Endothelial cell of hepatic sinusoid (primary cell): ENCODE measurements around the gene ASS1.

Experiments used
- in situ Hi-C: cut with HindIII; loops from 2 replicates; pipeline ENCODE4 v1.10.0; 2017; ENCODE audit warnings: low sequenced_read_pairs

ASS1 gene

DNA sequence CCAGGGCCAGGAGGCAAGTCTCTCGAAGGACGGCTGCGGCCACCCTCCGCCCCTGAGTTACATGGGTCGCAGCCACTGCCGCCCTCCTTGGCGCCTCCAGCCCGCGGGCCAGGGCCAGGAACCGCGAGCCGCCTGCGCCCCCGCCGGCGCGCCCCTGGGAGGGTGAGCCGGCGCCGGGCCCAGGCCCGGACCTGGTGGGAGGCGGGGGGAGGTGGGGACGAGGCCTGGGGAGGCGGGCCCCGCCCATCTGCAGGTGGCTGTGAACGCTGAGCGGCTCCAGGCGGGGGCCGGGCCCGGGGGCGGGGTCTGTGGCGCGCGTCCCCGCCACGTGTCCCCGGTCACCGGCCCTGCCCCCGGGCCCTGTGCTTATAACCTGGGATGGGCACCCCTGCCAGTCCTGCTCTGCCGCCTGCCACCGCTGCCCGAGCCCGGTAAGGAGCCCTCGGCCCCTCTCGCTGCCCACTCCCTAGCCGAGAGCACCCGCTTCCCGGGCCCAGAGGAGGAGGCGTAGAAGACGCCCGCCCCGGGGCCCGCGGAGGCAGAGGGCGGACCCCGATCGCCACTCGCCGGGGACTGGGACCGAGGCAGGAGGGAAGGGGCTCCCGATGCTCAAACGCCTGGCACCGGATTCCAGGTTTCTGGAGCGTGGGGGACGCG lies at the start of gene ASS1:
Gene ASS1, plus strand, starts transcription at position 397 of the 657 bp plus-strand sequence. CDS start 7,268 bp downstream, outside the sequence.
- in situ Hi-C loops, result no loop called here

GRCh38 chr9:130395810-130396435 lies 48.8 kb upstream of the ASS1 start:
- in situ Hi-C loops, result no loop called here

DNA sequence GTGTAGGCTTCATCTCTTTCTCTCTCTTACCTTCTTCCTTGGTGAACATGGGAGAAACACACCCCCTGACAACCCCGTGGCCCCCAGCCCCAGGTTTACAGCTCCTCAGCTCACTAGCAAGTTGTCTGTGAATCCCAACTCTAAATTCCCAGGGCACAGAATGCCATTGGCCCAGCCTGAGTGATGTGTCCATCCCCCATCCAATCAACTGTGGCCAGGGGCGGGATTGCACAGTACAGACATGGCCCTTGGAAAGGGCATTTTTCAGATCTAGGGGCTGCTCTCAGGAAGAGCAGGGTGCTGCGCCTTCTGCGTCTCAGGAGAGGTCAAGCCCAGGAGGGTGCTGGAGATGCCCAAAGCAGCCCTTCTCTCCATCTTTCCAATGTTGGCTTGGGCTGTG lies 48.2 kb upstream of the ASS1 start:
- in situ Hi-C loops, result no loop called here

DNA sequence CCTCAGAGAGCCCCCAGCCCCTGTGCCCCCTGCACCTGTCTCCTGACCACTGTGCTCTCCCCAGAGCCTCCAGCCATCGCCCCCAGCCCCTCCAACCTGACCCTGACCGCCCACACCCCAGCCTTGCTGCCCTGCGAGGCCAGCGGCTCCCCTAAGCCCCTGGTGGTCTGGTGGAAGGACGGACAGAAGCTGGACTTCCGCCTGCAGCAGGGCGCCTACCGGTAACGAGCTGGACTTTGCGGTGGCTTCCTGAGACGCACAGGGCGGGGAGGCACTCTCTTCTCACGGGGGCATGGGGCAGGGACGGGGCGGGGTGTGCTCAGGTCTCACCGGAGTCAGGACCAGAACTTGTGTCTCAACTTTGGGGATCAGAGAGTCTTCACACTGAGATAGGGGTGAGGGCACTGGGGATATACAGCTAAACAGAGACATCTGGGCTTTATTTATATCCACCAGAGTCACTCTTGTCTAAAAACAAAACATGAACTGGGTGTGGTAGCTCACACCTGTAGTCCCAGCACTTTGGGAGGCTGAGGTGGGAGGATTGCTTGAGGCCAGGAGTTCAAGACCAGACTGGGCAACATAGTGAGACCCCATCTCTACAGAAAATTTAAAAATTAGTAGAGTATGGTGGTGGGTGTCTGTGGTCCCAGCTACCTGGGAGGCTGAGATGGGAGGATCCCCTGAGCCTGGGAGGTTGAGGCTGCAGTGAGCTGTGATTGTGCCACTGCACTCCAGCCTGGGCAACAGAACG lies 46.1 kb upstream of the ASS1 start:
- in situ Hi-C loops, result no loop called here

GRCh38 chr9:130399768-130400167 lies 45.0 kb upstream of the ASS1 start:
- in situ Hi-C loops, result loop anchor here (10.0 kb wide), 1 partner anchor 155 kb away; no protein-coding TSS in a partner anchor

DNA sequence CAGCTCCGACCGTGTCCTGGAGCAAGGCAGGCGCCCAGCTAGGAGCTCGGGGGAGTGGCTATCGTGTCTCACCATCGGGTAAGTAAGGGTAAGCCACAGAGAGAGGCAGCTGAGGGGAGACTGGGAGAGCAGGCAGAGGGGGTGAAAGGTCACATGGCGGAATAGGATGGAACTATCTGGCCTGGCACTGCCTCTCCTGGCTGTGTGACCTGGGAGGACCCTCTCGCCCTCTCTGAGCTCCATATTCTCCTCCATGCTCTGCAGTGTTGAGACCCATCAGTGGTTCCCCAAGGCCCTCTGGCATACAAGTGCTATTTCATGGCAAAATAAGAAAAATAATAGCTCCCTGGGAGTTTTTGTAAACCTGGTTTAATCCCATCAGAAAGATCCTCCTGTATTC lies 43.9 kb upstream of the ASS1 start:
- in situ Hi-C loops, result loop anchor here (10.0 kb wide), 1 partner anchor 156 kb away; no protein-coding TSS in a partner anchor

- in situ Hi-C loops, result loop anchor here (10.0 kb wide), 1 partner anchor 157 kb away; no protein-coding TSS in a partner anchor
Observed at GRCh38 chr9:130401742-130402141, 43.0 kb upstream of the ASS1 start.

DNA sequence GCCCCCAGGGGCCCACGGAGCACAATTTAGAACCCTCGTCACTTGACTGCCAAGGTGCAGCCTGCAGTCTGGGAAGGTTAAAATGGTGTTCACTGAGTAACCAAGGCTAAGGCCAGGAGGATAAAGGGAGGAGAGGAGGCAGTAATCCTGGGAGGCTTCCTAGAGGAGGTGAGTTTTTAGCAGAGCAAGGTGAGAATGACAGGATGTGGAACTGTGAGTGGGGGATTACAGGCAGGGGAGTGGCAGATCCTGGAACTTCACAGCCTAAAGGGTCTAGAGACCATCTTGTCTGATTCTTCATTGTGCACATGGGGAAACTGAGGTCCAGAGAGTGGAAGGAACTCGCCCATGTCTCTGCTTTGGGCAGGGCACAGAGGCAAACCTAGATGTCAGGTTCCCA lies 42.5 kb upstream of the ASS1 start:
- in situ Hi-C loops, result loop anchor here (10.0 kb wide), 1 partner anchor 157 kb away; no protein-coding TSS in a partner anchor

DNA sequence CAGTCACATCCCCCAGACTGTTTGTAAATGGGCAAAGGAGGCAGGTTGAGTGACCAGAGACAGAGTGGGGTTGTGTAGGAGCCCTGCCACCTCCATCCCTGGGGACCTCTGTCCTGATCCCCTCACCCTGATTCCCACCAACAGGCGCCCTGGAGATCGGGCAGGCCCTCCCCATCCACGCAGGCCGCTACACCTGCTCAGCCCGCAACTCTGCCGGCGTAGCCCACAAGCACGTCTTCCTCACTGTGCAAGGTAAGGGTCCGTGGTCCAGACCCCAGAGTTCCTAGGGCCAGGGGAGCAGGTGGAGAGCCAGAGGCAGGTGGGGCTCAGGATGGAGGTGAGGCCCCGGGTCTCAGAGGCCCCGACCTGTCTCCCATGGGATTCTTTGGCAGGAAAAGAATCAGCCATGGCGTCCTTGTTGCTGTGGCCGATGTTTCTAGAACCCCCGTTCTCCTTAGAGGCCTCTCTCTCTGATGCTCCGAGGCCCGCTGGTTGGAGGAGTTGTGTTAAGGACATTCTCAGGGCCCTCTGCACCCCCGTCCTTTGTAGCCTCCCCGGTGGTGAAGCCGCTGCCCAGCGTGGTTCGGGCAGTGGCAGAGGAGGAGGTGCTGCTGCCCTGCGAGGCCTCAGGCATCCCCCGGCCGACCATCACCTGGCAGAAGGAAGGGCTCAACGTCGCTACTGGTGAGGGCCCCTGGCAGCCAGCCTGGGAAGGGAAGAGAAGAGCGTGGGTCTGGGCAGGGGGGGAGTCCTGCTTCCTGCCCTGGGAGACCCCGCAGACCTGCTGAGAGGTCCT lies 41.9 kb upstream of the ASS1 start:
- in situ Hi-C loops, result loop anchor here (10.0 kb wide), 1 partner anchor 158 kb away; no protein-coding TSS in a partner anchor

- in situ Hi-C loops, result loop anchor here (10.0 kb wide), 1 partner anchor 161 kb away; no protein-coding TSS in a partner anchor
Observed at GRCh38 chr9:130405657-130406257, 39.0 kb upstream of the ASS1 start.

GRCh38 chr9:130406278-130406895 lies 38.4 kb upstream of the ASS1 start:
- in situ Hi-C loops, result loop anchor here (10.0 kb wide), 1 partner anchor 162 kb away; no protein-coding TSS in a partner anchor

DNA sequence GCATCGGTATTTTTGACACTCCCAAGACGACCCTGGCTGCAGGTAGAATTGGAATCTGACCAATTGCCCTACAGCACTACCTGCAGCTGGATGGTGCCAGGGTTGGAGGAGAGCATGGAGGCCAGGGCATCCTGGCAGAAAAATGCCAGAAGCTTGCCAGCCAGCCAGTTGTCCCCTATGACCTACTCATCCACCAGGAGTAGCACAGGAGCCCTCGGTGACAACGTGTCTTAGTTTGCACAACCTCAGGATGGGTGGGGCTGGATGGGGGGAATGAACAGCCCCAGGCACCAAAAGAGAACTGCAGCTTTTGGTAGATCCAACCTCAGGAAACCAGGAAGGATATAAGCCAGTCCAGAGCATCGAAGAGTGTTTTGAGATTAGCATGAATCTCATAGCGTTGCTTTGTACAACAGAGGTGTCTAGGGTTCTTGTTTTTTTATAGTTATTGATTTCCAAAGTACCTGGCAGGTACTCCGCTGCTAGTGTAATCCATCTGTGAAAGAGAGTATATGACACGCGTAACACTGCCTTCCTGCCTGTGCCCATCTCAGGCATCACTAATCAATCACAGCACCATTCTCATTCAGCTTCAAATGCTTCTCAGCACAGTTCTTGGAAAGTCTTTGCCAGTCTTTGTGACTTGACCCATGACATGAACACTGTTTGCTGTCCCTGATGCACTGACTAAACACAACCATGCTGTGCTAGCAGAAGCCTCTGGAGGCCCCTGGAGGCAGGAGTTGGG lies 36.7 kb upstream of the ASS1 start:
- in situ Hi-C loops, result loop anchor here (10.0 kb wide), 1 partner anchor 163 kb away; no protein-coding TSS in a partner anchor

DNA sequence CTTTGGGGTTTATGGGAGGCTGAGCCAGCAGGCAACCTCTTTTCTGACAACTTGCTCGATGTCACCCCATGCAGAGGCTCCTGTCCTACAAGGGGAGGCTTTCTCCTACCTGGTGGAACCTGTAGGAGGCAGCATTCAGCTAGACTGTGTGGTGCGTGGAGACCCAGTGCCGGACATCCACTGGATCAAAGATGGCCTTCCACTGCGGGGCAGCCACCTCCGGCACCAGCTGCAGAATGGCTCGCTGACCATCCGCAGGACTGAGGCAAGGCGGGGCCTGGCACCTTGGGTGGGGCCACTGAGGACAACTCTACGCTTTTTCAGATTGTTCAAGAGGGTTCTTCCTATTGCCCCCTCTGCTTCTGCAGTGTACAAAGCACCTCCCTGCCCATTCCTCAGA lies 36.1 kb upstream of the ASS1 start:
- in situ Hi-C loops, result loop anchor here (10.0 kb wide), 1 partner anchor 164 kb away; no protein-coding TSS in a partner anchor

- in situ Hi-C loops, result loop anchor here (10.0 kb wide), 1 partner anchor 164 kb away; no protein-coding TSS in a partner anchor
Observed at GRCh38 chr9:130409246-130409645, 35.5 kb upstream of the ASS1 start.

DNA sequence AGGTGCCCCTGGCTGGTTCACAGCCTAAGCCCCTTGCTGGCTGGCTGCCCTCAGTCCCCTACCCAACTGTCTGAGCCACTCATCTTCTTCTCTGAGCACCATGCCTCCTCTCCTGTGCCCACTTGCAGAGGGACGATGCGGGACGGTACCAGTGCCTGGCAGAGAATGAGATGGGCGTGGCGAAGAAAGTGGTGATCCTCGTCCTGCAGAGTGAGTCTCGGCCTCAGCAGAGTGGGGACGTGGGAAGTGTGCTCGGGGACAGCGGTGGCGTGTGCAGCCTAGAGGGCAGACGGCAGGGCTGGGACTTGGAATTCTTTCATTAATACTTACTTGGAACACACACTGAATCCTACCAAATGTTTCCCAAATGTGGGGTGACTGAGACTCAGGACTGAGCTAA lies 34.3 kb upstream of the ASS1 start:
- in situ Hi-C loops, result no loop called here

GRCh38 chr9:130411566-130411915 lies 33.2 kb upstream of the ASS1 start:
- in situ Hi-C loops, result no loop called here

GRCh38 chr9:130414081-130414731 lies 30.6 kb upstream of the ASS1 start:
- in situ Hi-C loops, result no loop called here

DNA sequence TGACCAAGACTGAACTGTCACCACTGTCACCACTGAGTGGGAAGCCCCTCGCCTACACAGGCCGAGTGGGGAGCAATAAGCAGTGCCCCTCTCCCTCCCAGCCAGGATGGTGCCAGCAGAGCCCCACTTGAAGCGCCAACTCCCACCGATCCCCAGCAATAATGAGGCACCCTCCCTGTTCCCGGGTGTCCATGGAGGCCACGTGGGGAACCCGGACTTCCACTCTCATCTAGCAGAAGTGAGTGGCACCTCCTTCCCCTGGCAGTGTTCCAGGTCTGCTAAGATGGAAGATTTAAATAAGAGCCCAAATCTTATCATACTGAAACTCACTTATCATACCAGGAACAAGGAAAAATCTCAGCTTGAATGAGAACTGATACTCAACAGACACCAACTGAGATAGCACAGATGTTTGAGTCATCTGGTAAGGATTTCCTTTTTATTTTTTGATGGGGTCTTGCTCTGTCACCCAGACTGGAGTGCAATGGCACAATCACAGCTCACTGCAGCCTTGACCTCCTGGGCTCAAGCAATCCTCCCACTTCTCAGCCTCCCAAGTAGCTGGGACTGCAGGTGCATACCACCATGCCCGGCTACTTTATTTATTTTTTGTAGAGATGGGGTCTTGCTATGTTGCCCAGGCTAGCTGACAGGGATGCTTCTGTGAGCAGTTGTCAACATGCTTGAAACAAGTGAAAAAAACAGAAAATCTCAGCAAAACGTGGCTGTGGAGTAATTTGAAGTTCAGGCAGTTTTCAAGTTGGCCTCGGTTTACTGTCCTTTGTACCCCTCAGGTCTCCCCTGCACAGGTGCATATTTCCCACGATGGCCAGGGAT lies 29.6 kb upstream of the ASS1 start:
- in situ Hi-C loops, result no loop called here
